IMR-90 (cell line): ENCODE results near the gene SIPA1L3.

Source experiments
- CEBPB ChIP-seq: IDR thresholded peaks from 2 replicates; pipeline ENCODE4 v1.6.1; 2012; ENCODE audit warnings: low read depth, low read length, improper control_type of control experiment
- CHD1 ChIP-seq: IDR thresholded peaks from 2 replicates; pipeline ENCODE4 v1.6.1; 2012; ENCODE audit warnings: low read depth, low read length, improper control_type of control experiment
- MAFK ChIP-seq: IDR thresholded peaks from 2 replicates; pipeline ENCODE4 v1.6.1; 2012; ENCODE audit warnings: low read depth, low read length, improper control_type of control experiment
- MAZ ChIP-seq: IDR thresholded peaks from 2 replicates; pipeline ENCODE4 v1.6.1; 2012; ENCODE audit warnings: low read depth, mild to moderate bottlenecking, low read length, improper control_type of control experiment, moderate library complexity, borderline replicate concordance
- MXI1 ChIP-seq: IDR thresholded peaks from 2 replicates; pipeline ENCODE4 v1.6.1; 2012; ENCODE audit warnings: low read depth, mild to moderate bottlenecking, low read length, moderate library complexity, borderline replicate concordance
- NFE2L2 ChIP-seq: fragments of 150-350 bp; IDR thresholded peaks from 2 replicates; pipeline ENCODE4 v1.6.1; 2016; ENCODE audit warnings: low read depth, mild to moderate bottlenecking, low read length
- POLR2A ChIP-seq: IDR thresholded peaks from 2 replicates; pipeline ENCODE4 v1.6.1; 2012; ENCODE audit warnings: mild to moderate bottlenecking, low read depth, low read length
- RAD21 ChIP-seq: IDR thresholded peaks from 2 replicates; pipeline ENCODE4 v1.6.1; 2012; ENCODE audit warnings: low read length, improper control_type of control experiment
- RCOR1 ChIP-seq: IDR thresholded peaks from 2 replicates; pipeline ENCODE4 v1.6.1; 2012; ENCODE audit warnings: mild to moderate bottlenecking, low read length, improper control_type of control experiment; ENCODE audit not compliant: insufficient replicate concordance
- RFX5 ChIP-seq: IDR thresholded peaks from 2 replicates; pipeline ENCODE4 v1.8.0; 2012; ENCODE audit warnings: low read depth, mild to moderate bottlenecking, low read length, moderate library complexity
- SMC3 ChIP-seq: fragments of 150-350 bp; IDR thresholded peaks from 2 replicates; pipeline ENCODE4 v1.6.1; 2016; ENCODE audit warnings: low read depth, mild to moderate bottlenecking, antibody characterized with exemption, low read length, moderate library complexity
- TF ChIP-seq, protein P1 (sequence below): conservative IDR thresholded peaks from 2 replicates; pipeline ENCODE4 v1.5.1; 2012; ENCODE audit warnings: mild to moderate bottlenecking, low read depth, low read length, improper control_type of control experiment
- TF ChIP-seq, protein P2 (sequence below): fragments of 150-350 bp; IDR thresholded peaks from 2 replicates; pipeline ENCODE4 v1.6.1; 2017; ENCODE audit warnings: mild to moderate bottlenecking, antibody characterized with exemption, low read length, low read depth

GRCh38 chr19:38206928-38207327 lies 299.9 kb downstream of the SIPA1L3 start:
- TF ChIP-seq, protein P1, sequence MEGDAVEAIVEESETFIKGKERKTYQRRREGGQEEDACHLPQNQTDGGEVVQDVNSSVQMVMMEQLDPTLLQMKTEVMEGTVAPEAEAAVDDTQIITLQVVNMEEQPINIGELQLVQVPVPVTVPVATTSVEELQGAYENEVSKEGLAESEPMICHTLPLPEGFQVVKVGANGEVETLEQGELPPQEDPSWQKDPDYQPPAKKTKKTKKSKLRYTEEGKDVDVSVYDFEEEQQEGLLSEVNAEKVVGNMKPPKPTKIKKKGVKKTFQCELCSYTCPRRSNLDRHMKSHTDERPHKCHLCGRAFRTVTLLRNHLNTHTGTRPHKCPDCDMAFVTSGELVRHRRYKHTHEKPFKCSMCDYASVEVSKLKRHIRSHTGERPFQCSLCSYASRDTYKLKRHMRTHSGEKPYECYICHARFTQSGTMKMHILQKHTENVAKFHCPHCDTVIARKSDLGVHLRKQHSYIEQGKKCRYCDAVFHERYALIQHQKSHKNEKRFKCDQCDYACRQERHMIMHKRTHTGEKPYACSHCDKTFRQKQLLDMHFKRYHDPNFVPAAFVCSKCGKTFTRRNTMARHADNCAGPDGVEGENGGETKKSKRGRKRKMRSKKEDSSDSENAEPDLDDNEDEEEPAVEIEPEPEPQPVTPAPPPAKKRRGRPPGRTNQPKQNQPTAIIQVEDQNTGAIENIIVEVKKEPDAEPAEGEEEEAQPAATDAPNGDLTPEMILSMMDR, result no peak
- TF ChIP-seq POLR2A (no peak), CEBPB (no peak), CHD1 (no peak), MAZ (no peak), RAD21 (no peak), MAFK (no peak), RCOR1 (no peak), MXI1 (no peak), SMC3 (no peak), RFX5 (no peak), NFE2L2 (no peak)
- TF ChIP-seq, protein P2, sequence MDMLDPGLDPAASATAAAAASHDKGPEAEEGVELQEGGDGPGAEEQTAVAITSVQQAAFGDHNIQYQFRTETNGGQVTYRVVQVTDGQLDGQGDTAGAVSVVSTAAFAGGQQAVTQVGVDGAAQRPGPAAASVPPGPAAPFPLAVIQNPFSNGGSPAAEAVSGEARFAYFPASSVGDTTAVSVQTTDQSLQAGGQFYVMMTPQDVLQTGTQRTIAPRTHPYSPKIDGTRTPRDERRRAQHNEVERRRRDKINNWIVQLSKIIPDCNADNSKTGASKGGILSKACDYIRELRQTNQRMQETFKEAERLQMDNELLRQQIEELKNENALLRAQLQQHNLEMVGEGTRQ, result no peak
